ENCODE data around the gene MGAT4A. TPM values are rescaled to one million over a fixed set of nuclear protein-coding genes. Genes with fewer than 3 reads are reported as not detected.

Gene MGAT4A
- total and polyA plus RNA-seq, 2 of the 13 experiments (the other 11 are each of a cell fraction or from before 2014, with no cell fraction given): 47.2 to 90.9 TPM

DNA sequence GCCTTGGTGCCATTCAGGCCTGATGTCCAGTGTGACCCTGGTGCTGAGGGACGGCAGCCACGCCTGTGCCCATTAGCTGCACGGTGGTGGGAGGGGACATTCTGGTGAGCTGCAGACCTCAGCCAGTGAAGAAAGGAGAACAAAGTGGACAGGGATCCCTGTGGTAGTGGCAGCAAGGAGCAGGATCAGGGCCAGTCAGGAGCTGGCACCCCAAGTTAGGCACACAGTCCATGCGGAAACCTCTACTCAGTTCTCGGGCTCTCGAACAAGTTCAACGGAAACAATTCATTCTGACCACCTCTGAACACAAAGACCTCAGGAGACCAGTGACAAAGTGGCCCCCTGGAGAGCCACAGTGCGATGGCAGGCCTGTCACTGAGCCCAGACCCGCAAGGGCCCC, 152.7 kb downstream of the MGAT4A start:
- H4K20me1 ChIP-seq (ENCODE audit: insufficient read depth, low read length): no peaks in the 10 kb centered on the region
- H3K79me2 ChIP-seq (ENCODE audit: insufficient read depth, low read length): no peaks in the 10 kb centered on the region
- H3K27me3 ChIP-seq (ENCODE audit: control insufficient read depth in 1 of 2, insufficient read depth in 2 of 2, low read length in 2 of 2): no peaks in the 10 kb centered on the region
- no peak overlapping the region for H2AFZ ChIP-seq (ENCODE audit: low read length)
- in situ Hi-C loops (cut with HindIII; ENCODE audit: extremely low pct_ligation_motif_present, low pct_unique_long_range_greater_than_20kb): no loop called here
- peaks cover 1% of the 10 kb centered on the region for H3K4me1 ChIP-seq (ENCODE audit: insufficient read depth, low read length)
- H3K36me3 ChIP-seq (replicated peaks in 1 of 2; ENCODE audit: control insufficient read depth in 1 of 2, insufficient read depth in 2 of 2, low read length in 2 of 2): peaks cover 5 to 13% of the 10 kb centered on the region in 2 experiments
- no peak overlapping the region for H3K9ac ChIP-seq (ENCODE audit: insufficient read depth, low read depth, low read length)
- ChIA-PET CTCF (ENCODE audit: low intra/inter-chr PET ratio, low total read pairs) (no interaction called here), POLR2A (no interaction called here)
- ATAC-seq (no peak), FAIRE-seq (no peak), DNase-seq (ENCODE audit: low spot score) (no peak)
- no TSS peak for BruUV-seq (replicated peaks)
- 89% methylated on average over 9 of the region's 9 CpGs for WGBS (ENCODE audit: low lambda C conversion rate)
- intact Hi-C loops (cut with micrococcal nuclease; ENCODE audit: unreplicated experiment): no loop called here
- H3K4me2 ChIP-seq (ENCODE audit: low read depth, low read length): no peak overlapping the region
- TF ChIP-seq PPARG (CRISPR knock-in tag; conservative IDR thresholded peaks at IDR 0.05) (no peak), MIER3 (CRISPR knock-in tag; IDR thresholded peaks at IDR 0.05; ENCODE audit: borderline replicate concordance) (no peak), KMT2B (CRISPR knock-in tag; IDR thresholded peaks at IDR 0.05) (no peak)
- TF ChIP-seq, protein P1, sequence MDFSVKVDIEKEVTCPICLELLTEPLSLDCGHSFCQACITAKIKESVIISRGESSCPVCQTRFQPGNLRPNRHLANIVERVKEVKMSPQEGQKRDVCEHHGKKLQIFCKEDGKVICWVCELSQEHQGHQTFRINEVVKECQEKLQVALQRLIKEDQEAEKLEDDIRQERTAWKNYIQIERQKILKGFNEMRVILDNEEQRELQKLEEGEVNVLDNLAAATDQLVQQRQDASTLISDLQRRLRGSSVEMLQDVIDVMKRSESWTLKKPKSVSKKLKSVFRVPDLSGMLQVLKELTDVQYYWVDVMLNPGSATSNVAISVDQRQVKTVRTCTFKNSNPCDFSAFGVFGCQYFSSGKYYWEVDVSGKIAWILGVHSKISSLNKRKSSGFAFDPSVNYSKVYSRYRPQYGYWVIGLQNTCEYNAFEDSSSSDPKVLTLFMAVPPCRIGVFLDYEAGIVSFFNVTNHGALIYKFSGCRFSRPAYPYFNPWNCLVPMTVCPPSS (IDR thresholded peaks at IDR 0.05): no peak
- TF ChIP-seq, protein P2, sequence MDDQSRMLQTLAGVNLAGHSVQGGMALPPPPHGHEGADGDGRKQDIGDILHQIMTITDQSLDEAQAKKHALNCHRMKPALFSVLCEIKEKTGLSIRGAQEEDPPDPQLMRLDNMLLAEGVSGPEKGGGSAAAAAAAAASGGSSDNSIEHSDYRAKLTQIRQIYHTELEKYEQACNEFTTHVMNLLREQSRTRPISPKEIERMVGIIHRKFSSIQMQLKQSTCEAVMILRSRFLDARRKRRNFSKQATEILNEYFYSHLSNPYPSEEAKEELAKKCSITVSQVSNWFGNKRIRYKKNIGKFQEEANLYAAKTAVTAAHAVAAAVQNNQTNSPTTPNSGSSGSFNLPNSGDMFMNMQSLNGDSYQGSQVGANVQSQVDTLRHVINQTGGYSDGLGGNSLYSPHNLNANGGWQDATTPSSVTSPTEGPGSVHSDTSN (CRISPR knock-in tag; IDR thresholded peaks at IDR 0.05; ENCODE audit: borderline replicate concordance): no peak
- no peaks in the 10 kb centered on the region for H3K9me3 ChIP-seq (ENCODE audit: low read length)
- no peak overlapping the region for H3K4me3 ChIP-seq (replicated peaks in 1 of 3; ENCODE audit: insufficient read depth in 1 of 3, low read depth in 2 of 3, low read length in 3 of 3)
- no peak overlapping the region for H3K27ac ChIP-seq (ENCODE audit: extremely low read length, insufficient read depth, low read length)

DNA sequence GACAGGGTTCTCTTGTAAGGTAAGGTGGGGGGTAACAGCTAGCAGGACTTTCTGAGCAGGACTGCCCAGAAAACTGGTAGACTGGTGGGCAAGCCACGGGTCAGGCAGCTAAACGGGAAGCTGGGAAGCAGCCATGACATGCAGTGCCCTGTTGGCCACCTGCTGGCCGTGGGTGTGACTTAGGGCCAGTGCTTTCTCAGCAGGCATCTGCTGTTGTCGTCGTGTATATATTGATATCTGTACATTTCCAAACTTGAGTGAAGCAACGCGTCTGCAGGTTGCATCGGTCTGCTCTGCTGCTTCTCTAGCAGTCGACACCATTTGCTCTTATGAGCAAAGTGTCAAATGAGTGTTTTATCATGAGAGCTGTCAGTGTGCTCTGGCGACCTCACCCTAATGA, 153.6 kb downstream of the MGAT4A start:
- 88% methylated on average over 10 of the region's 10 CpGs for WGBS (ENCODE audit: low lambda C conversion rate)

More for the DNA sequence above, 153.6 kb downstream of the MGAT4A start:
- H4K20me1 ChIP-seq (ENCODE audit: insufficient read depth, low read length): no peaks in the 10 kb centered on the region
- H2AFZ ChIP-seq (ENCODE audit: low read length): no peak overlapping the region
- no peak overlapping the region for H3K4me2 ChIP-seq (ENCODE audit: low read depth, low read length)
- TF ChIP-seq STAG1 (CRISPR knock-in tag; IDR thresholded peaks at IDR 0.05) (0 out of 2 replicates have a peak, but pooled peaks have one; percentile 14), ZNF230 (CRISPR knock-in tag; IDR thresholded peaks at IDR 0.05) (no peak), ISX (CRISPR knock-in tag; conservative IDR thresholded peaks at IDR 0.05) (no peak), HDAC2 (CRISPR knock-in tag; IDR thresholded peaks at IDR 0.05) (no peak)
- intact Hi-C loops (cut with micrococcal nuclease; ENCODE audit: unreplicated experiment) (no loop called here), in situ Hi-C loops (cut with HindIII; ENCODE audit: extremely low pct_ligation_motif_present, low pct_unique_long_range_greater_than_20kb) (no loop called here)
- H3K27me3 ChIP-seq (ENCODE audit: control insufficient read depth in 1 of 2, insufficient read depth in 2 of 2, low read length in 2 of 2): no peaks in the 10 kb centered on the region
- H3K36me3 ChIP-seq (replicated peaks in 1 of 2; ENCODE audit: control insufficient read depth in 1 of 2, insufficient read depth in 2 of 2, low read length in 2 of 2): peaks cover 2 to 12% of the 10 kb centered on the region in 2 experiments; a peak in 3 of 5 replicates
- peak; percentile 67 for ATAC-seq
- H3K79me2 ChIP-seq (ENCODE audit: insufficient read depth, low read length): no peaks in the 10 kb centered on the region
- H3K4me1 ChIP-seq (ENCODE audit: insufficient read depth, low read length): no peaks in the 10 kb centered on the region
- ChIA-PET POLR2A (no interaction called here), CTCF (ENCODE audit: low intra/inter-chr PET ratio, low total read pairs) (no interaction called here)
- no TSS peak for BruUV-seq (replicated peaks)
- no peak overlapping the region for H3K9ac ChIP-seq (ENCODE audit: insufficient read depth, low read depth, low read length)
- DNase-seq (ENCODE audit: low spot score): no peak
- H3K9me3 ChIP-seq (ENCODE audit: low read length): no peaks in the 10 kb centered on the region
- no peak for FAIRE-seq
- H3K27ac ChIP-seq (ENCODE audit: extremely low read length, insufficient read depth, low read length): no peak overlapping the region
- no peak overlapping the region for H3K4me3 ChIP-seq (replicated peaks in 1 of 3; ENCODE audit: insufficient read depth in 1 of 3, low read depth in 2 of 3, low read length in 3 of 3)
